PFSK-1 (cell line): ENCODE measurements around the gene GALNT5.

ENCODE experiments used
- FOXP2 ChIP-seq: optimal IDR thresholded peaks from 2 replicates; pipeline ENCODE3; 2011; ENCODE audit warnings: borderline replicate concordance, control low read depth, inconsistent platforms; ENCODE audit not compliant: insufficient read depth; ENCODE audit errors: extremely low read length, extremely low read depth
- POLR2AphosphoS5 ChIP-seq: IDR thresholded peaks from 2 replicates; pipeline ENCODE4 v1.6.1; 2012; ENCODE audit warnings: low read depth, mild to moderate bottlenecking, control low read depth, low read length, moderate library complexity
- TAF1 ChIP-seq: IDR thresholded peaks from 2 replicates; pipeline ENCODE4 v1.6.1; 2012; ENCODE audit warnings: low read length, control low read depth, borderline replicate concordance; ENCODE audit not compliant: insufficient read depth

DNA sequence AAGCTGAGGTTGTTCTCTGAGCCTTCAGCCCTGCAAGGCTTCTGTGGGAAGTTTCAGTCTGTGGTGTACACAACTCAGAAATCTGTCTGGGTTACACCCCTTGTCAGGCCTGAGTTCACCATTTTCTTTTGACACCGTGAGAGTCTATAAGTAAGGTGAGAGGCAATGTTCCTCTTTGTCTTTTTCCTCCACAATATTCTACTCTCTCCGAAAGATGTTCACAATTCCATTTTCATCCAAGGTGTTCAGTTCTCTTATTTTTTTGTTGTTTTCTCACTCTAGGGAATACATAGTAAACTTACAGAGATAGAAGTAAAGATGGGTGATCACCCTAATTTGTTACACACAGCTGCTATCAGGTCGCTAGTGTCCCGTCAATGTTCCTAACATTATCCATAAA, 64.9 kb downstream of the GALNT5 start:
- TF ChIP-seq POLR2AphosphoS5 (no peak), TAF1 (no peak), FOXP2 (no peak)
